GM12873 (cell line): Measurements from ENCODE around the gene GRWD1.

ENCODE experiments used
- CTCF ChIP-seq: IDR thresholded peaks from 2 replicates; pipeline ENCODE4 v1.5.1; 2012; ENCODE audit warnings: low read depth, mild to moderate bottlenecking, moderate library complexity, low read length, control low read depth; ENCODE audit not compliant: insufficient read depth; ENCODE audit errors: missing control alignments

GRWD1 gene

GRCh38 chr19:48433337-48433736, 12.4 kb upstream of the GRWD1 start:
- TF ChIP-seq CTCF = peak; percentile 16

- TF ChIP-seq CTCF = no peak
Measured at GRCh38 chr19:48436586-48436985, 9.2 kb upstream of the GRWD1 start.

- no peak for TF ChIP-seq CTCF
Measured at GRCh38 chr19:48441360-48442050, 4.3 kb upstream of the GRWD1 start.

GRCh38 chr19:48442116-48443035, 3.4 kb upstream of the GRWD1 start:
- TF ChIP-seq CTCF = no peak

- no peak for TF ChIP-seq CTCF
Measured at GRCh38 chr19:48443256-48443655, 2.5 kb upstream of the GRWD1 start.

GRCh38 chr19:48443731-48444128, 2.1 kb upstream of the GRWD1 start:
- no peak for TF ChIP-seq CTCF
